Skeletal muscle satellite cell (primary cell): ENCODE measurements around the gene SUCLA2.

ENCODE experiments used
- H3K27me3 ChIP-seq: 2 replicates; pipeline ENCODE4 v1.7.0; 2013; ENCODE audit warnings: low read length; ENCODE audit not compliant: control insufficient read depth, insufficient read depth
- H3K36me3 ChIP-seq: 2 replicates; pipeline ENCODE4 v1.7.0; 2013; ENCODE audit warnings: mild to moderate bottlenecking, control low read depth, low read length; ENCODE audit not compliant: insufficient read depth
- H3K4me1 ChIP-seq: 2 replicates; pipeline ENCODE4 v1.7.0; 2013; ENCODE audit warnings: low read length; ENCODE audit not compliant: control insufficient read depth, insufficient read depth
- H3K4me2 ChIP-seq: 2 replicates; pipeline ENCODE4 v1.7.0; 2013; ENCODE audit warnings: mild to moderate bottlenecking, low read length
- H3K4me3 ChIP-seq: 2 replicates; pipeline ENCODE4 v1.7.0; 2013; ENCODE audit warnings: low read length
- H3K9ac ChIP-seq: 2 replicates; pipeline ENCODE4 v1.7.0; 2013; ENCODE audit warnings: mild to moderate bottlenecking, low read depth, low read length, moderate library complexity
- H3K9me3 ChIP-seq: replicated peaks from 2 replicates; pipeline ENCODE4 v1.7.0; 2013; ENCODE audit warnings: mild to moderate bottlenecking, control low read depth, low read length

The SUCLA2 gene

DNA sequence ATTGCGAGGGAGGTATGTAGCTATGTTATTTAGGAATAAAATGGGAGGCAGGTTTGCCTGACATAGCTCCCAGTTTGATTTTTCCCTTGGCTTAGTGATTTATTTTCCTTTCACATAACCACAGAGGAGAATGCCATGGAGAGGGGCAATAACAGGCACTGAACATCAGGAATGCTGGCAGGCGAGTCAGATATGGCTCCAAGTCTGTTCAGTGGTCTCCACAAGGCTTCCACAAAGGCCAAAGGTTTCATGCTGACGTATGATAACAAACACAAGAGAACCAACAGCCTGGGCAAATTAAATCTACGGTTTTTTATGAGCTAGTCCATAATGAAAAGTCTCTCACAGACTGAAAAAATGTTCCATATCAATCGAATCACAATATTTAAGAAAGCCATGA is 66.7 kb downstream of the SUCLA2 start:
- no peak overlapping the region for H3K4me3 ChIP-seq
- H3K9ac ChIP-seq: no peak overlapping the region
- no peaks in the 10 kb centered on the region for H3K27me3 ChIP-seq
- no peaks in the 10 kb centered on the region for H3K36me3 ChIP-seq
- H3K9me3 ChIP-seq: no peaks in the 10 kb centered on the region
- no peak overlapping the region for H3K4me2 ChIP-seq
- peaks cover 17% of the 10 kb centered on the region for H3K4me1 ChIP-seq

DNA sequence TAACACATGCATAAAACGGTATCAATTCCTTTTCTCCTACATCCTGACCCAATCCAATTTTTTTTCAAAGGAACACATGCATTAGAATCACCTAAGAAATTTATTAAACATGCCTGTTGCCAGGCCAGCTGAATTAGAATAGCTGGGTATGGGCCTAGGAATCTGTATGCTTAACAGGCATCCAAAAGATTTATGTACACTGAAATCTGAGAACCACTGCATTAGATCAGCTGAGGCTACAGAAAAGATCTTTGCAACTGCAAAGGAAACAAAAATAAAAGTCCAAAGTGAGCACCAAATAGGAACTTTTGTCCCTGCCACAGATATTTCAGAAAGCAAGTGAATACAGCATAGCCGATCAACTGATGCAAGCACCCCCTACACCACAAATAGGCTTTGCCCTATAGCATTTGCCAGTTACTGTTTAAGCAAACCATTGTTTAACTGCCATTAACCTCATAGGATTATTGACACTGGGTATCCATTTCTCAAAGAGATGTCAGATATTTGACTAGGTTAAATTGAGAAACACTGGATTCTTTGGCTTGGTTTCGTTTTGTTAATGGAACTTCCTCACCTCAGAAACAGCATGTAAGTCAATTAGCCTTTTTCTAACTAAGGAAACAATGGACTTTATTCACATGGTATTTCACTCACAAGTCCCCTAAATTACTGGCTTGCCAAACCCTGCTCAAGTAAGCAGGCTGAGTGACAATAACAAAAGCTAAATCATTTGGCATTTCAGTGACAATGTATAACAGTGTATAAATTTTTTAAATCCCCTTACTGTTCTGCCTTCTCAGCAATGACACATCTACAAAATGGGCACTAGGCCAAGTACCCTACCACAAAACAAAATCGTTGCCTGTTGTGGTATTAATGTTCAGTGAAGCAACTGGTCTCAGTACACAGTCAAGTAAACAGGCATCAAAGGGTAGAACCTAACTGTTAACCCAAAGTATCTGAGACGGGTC is 67.8 kb downstream of the SUCLA2 start:
- Histone ChIP-seq H3K4me2 (peak overlapping the region; percentile 19), H3K9ac (no peak overlapping the region), H3K27me3 (no peaks in the 10 kb centered on the region), H3K9me3 (no peaks in the 10 kb centered on the region), H3K4me1 (peaks cover 17% of the 10 kb centered on the region), H3K4me3 (no peak overlapping the region), H3K36me3 (no peaks in the 10 kb centered on the region)

GRCh38 chr13:47930649-47931165 is 70.4 kb downstream of the SUCLA2 start:
- Histone ChIP-seq H3K9me3 (no peaks in the 10 kb centered on the region), H3K27me3 (no peaks in the 10 kb centered on the region), H3K9ac (no peak overlapping the region), H3K4me2 (no peak overlapping the region), H3K36me3 (no peaks in the 10 kb centered on the region), H3K4me3 (no peak overlapping the region), H3K4me1 (peaks cover 17% of the 10 kb centered on the region)

DNA sequence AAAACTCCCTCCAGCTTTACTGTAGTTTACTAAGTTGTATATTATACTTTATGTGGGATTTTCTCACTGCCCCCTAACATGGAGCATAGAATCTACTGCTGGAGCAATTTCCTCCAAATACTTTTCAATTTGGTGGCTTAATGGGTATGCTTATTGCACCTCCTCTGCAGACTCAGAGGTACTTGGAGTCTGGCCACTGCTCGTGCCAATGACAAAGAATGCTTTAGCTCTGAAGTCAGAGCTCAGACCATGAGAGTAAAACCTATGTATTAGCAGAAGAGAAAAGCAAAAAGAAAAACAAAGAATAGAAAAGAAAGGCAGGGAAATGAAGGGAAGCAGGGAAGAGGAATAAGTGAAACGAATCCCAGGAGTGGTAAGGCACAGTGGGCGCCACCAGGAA is 71.9 kb downstream of the SUCLA2 start:
- Histone ChIP-seq H3K36me3 (no peaks in the 10 kb centered on the region), H3K4me2 (no peak overlapping the region), H3K9ac (no peak overlapping the region), H3K9me3 (no peaks in the 10 kb centered on the region), H3K4me1 (peaks cover 12% of the 10 kb centered on the region), H3K4me3 (no peak overlapping the region), H3K27me3 (no peaks in the 10 kb centered on the region)

DNA sequence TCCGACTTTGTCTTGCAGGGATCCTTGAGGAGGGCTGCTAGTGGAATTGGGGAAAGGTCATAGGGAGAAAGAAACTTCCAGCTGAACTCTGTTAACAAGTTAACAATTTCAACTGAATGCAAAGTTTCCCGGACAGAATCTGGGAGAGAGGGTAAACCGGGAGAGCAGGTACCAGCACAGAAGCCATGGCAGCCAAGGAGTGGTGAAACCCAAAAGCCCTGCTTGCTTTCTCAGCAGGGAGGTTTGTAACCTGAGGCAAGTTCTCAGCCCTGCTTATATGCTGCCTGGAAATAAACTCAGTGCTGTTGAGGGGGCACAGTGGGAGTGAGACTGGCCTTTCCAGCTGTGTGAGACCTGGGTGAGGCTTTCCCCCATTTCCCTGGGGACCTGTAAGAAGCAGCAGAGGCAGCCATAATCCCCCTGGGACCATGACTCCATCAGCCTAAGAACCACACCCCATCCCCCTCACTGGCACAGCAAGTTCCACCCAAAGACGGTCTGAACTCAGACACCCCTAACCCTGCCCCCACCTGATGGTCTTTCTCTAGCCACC is 84.0 kb downstream of the SUCLA2 start:
- no peak overlapping the region for H3K4me3 ChIP-seq
- H3K9ac ChIP-seq: no peak overlapping the region
- peaks cover 2% of the 10 kb centered on the region for H3K9me3 ChIP-seq
- no peaks in the 10 kb centered on the region for H3K4me1 ChIP-seq
- H3K36me3 ChIP-seq: no peaks in the 10 kb centered on the region
- no peaks in the 10 kb centered on the region for H3K27me3 ChIP-seq
- no peak overlapping the region for H3K4me2 ChIP-seq

DNA sequence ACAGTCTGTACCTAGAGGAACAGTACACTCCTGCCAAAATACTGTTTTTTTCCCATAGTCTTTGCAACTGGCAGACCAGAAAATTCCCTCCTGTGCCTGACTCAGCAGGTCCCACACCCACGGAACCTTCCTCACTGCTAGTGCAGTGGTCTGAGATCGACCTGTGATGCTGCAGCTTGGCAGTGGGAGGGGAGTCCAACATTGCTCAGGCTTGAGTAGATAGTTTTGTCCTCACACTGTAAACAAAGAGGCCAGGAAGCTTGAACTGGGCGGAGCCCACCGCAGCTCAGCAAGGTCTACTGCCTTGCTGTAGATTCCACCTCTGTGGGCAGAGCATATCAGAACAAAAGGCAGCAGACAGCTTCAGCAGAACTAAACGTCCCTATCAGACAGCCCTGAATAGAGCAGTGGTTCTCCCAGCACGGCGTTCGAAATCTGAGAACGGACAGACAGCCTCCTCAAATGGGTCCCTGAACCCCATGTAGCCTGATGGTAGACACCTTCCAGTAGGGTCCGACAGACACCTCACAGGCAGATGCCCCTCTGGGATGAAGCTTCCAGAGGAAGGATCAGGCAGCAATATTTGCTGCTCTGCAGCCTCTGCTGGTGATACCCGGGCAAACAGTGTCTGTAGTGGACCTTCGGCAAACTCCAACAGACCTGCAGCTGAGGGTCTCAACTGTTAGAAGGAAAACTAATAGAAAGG is 92.7 kb downstream of the SUCLA2 start:
- Histone ChIP-seq H3K4me1 (no peaks in the 10 kb centered on the region), H3K4me3 (no peak overlapping the region), H3K36me3 (no peaks in the 10 kb centered on the region), H3K9ac (no peak overlapping the region), H3K27me3 (no peaks in the 10 kb centered on the region), H3K4me2 (no peak overlapping the region), H3K9me3 (no peaks in the 10 kb centered on the region)

DNA sequence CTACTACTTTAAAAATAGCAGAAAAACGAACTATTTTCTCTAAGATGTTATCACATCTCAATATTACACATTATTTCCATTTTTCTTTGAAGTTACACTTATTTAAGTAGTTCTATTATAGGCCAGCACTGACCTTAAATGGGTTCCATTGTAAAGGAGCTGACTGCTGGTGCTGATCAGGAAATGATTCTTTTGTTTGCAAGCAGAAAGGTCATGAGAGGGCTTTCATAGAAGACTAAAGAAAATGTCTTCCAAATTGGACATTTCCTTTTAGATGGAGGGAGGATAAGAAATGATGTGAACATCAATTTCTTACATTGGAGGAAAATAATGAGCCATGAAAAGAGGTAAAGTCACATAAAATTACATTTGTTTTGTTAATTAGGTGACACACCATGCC is 96.2 kb downstream of the SUCLA2 start:
- H3K9me3 ChIP-seq: no peaks in the 10 kb centered on the region
- H3K36me3 ChIP-seq: no peaks in the 10 kb centered on the region
- no peaks in the 10 kb centered on the region for H3K27me3 ChIP-seq
- no peaks in the 10 kb centered on the region for H3K4me1 ChIP-seq
- H3K9ac ChIP-seq: no peak overlapping the region
- no peak overlapping the region for H3K4me2 ChIP-seq
- H3K4me3 ChIP-seq: no peak overlapping the region

DNA sequence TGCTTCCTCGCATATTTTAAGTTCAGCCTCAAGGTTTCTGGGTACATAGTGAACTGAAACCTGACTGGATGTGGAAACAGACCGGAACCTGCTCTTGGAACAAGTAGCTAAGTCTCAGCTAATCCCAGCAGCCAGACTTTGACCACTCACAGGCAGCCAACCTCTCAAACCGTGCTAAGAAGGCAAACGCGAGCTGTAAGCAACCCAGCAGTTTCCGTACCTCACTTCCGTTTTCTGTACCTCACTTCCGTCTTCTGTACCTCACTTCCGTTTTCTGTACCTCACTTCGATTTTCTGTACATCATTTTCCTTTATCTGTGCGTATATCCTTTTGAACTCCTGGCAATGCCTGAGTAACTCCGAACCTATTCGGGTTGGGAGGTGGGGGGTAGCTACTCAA is 96.8 kb downstream of the SUCLA2 start:
- Histone ChIP-seq H3K4me1 (no peaks in the 10 kb centered on the region), H3K4me2 (no peak overlapping the region), H3K9me3 (no peaks in the 10 kb centered on the region), H3K27me3 (no peaks in the 10 kb centered on the region), H3K36me3 (no peaks in the 10 kb centered on the region), H3K9ac (no peak overlapping the region), H3K4me3 (no peak overlapping the region)

DNA sequence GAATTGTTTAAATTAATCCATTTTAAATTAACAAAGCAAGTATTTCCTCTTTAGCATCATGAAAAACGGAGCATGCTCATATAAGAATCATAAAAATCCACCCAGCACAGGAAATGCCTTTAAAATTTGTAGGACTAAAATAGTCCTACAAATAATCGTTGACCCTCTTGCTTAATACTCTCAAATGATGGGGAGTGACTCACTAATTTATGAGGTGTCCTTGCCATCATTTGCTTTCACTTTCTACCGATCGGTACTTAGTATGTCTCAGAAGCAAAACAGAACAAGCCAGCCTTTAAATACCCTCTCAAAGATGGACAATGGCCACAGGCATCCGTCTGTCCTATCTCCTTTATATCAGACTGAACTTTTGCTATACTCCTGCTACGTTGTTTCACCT is 97.2 kb downstream of the SUCLA2 start:
- no peak overlapping the region for H3K4me3 ChIP-seq
- no peaks in the 10 kb centered on the region for H3K9me3 ChIP-seq
- H3K36me3 ChIP-seq: no peaks in the 10 kb centered on the region
- H3K27me3 ChIP-seq: no peaks in the 10 kb centered on the region
- H3K9ac ChIP-seq: no peak overlapping the region
- H3K4me2 ChIP-seq: no peak overlapping the region
- no peaks in the 10 kb centered on the region for H3K4me1 ChIP-seq

GRCh38 chr13:47901441-47901840 is 99.6 kb downstream of the SUCLA2 start:
- H3K9ac ChIP-seq: no peak overlapping the region
- H3K4me2 ChIP-seq: no peak overlapping the region
- H3K4me3 ChIP-seq: no peak overlapping the region
- H3K9me3 ChIP-seq: no peaks in the 10 kb centered on the region
- H3K27me3 ChIP-seq: no peaks in the 10 kb centered on the region
- H3K4me1 ChIP-seq: no peaks in the 10 kb centered on the region
- H3K36me3 ChIP-seq: no peaks in the 10 kb centered on the region

- Histone ChIP-seq H3K9ac (no peak overlapping the region), H3K4me3 (no peak overlapping the region), H3K4me2 (no peak overlapping the region), H3K9me3 (no peaks in the 10 kb centered on the region), H3K36me3 (no peaks in the 10 kb centered on the region), H3K4me1 (peaks cover 7% of the 10 kb centered on the region), H3K27me3 (no peaks in the 10 kb centered on the region)
These were observed 103.0 kb downstream of the SUCLA2 start for GRCh38 chr13:47898080-47898479.
